GM12873 (cell line): ENCODE measurements around the gene CA5A.

ENCODE experiments used
- TF ChIP-seq, protein P1 (sequence below): IDR thresholded peaks from 2 replicates; pipeline ENCODE4 v1.5.1; 2012; ENCODE audit warnings: low read depth, mild to moderate bottlenecking, moderate library complexity, low read length, control low read depth; ENCODE audit not compliant: insufficient read depth; ENCODE audit errors: missing control alignments

The CA5A gene

DNA sequence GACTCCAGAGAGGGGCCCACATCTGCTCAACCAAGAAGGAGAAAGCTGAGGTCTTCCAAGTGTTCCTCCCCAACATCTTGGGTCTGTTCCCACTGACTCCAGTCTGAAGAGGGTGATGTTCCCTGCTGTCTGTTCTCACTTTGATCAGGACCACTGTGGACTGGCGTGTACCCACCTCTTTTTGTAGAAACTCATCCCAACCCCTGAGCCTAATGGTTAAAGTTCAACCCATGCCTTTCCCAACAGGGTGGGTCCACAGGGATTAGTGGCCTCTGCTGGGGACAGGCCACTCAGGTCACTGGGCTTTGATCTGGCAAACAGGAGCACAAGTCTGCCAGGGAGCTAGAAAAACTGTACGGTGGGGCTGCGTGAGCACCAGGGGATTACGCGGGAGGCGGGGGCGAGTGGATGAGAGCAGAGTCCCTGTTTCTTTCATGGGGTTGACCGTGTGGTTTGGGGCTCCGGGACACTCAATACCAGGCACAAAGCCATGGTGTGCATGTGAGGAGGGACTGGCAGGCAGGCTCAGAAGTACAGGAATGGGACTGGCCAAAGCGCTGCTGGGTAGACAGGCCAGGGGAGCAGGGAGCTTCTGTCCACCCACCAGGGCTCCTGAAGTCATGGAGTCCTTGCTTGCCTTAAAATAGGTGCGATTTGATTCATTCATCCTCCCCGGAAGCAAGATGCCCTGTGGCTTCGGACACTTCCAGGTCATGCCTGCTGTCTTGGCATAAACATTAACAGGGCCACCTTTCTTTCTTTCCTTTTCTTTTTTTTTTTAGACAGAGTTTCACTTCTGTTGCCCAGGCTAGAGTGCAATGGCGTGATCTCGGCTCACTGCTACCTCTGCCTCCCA, at the start of gene CA5A:
Gene CA5A, minus strand, starts transcription at position 155 of the 856 bp plus-strand sequence. Its CDS starts 79 bp downstream, at position 76.
- TF ChIP-seq, protein P1, sequence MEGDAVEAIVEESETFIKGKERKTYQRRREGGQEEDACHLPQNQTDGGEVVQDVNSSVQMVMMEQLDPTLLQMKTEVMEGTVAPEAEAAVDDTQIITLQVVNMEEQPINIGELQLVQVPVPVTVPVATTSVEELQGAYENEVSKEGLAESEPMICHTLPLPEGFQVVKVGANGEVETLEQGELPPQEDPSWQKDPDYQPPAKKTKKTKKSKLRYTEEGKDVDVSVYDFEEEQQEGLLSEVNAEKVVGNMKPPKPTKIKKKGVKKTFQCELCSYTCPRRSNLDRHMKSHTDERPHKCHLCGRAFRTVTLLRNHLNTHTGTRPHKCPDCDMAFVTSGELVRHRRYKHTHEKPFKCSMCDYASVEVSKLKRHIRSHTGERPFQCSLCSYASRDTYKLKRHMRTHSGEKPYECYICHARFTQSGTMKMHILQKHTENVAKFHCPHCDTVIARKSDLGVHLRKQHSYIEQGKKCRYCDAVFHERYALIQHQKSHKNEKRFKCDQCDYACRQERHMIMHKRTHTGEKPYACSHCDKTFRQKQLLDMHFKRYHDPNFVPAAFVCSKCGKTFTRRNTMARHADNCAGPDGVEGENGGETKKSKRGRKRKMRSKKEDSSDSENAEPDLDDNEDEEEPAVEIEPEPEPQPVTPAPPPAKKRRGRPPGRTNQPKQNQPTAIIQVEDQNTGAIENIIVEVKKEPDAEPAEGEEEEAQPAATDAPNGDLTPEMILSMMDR, result no peak

DNA sequence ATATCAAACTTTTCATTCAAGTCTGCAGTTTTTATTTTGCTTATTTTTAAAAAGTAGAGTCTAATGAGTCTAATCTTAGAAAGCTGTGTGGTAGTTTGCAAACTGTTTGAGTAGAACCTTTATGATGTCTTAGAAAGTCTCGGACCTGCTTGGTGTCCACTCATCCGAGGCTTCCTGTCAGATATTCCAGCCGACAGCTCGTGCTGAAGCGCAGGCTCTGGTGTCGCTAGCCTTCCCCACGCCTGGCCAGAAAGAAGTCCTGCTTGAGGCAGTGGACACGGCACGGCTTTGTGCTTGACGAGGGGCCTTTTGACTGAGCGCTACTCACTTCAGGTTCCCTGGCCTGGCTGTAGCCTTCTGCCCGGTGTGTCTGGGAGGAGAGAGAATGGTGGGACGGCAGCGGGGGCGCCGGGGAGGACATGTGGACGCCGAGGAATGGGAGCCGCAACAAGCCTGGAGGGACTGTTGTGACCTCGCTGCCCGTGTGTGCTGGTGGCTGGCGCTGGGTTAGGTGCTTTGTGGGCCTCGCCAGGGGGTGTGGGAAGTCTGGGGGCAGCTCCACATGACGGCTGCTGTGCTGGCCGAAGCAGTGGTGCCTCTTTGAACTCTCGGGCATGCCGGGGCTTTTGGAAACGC, 48.4 kb upstream of the CA5A start:
- TF ChIP-seq, protein P1, result no peak

DNA sequence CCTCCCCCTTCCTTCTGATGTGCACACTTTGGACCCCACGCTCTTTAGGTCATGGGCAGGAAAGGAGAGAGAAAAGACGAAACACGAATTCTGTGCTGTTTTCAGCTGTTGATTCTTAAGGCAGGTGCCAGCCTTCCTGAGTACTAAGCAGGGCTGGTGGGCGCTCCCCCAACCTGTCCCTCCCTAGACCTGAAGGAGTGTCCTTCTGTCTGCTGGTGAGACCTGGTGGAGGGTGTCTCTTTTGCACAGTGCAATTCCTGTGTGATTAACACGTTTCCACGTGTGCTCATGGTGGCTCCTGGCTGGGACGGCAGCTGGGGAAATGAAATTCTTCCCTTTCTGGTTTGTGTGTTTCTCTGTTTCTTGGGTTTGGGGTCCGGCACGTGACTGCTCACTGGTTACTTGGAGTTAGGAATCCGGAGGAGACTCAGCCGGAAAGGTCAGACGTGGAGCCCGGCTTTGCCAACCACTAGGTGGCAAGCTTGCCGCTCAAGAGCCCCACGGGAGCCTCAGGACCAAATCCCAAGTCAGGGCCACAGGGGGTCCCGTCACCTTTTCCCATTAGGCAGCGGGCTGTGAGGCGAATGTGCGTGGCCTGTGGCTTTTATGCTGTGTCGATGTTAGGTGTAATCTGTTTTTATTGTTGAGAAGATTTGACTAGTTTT, 46.9 kb upstream of the CA5A start:
- TF ChIP-seq, protein P1, result peak; percentile 34

DNA sequence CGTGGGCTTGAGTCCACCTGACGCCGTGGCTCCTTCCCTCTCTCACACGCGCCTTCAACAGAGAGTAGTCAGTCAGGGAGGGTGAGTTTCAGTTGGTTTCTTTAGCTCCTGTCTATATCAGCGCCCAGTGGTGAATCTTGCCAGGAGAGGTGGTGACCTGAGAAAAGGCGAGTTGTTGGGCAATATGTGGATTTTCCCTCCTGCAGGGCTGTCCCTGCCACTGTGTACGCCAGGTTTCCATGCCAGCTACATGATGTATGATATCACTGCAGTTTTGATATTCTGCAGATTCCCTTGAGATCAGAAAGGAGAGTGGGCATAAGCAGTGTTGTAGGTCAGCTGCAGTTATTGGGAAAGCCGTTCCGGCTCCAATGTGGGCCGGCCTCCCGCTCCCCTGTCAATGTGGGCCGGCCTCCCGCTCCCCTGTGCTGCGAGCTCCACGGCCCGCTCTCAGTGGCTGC, 46.3 kb upstream of the CA5A start:
- TF ChIP-seq, protein P1, result no peak

DNA sequence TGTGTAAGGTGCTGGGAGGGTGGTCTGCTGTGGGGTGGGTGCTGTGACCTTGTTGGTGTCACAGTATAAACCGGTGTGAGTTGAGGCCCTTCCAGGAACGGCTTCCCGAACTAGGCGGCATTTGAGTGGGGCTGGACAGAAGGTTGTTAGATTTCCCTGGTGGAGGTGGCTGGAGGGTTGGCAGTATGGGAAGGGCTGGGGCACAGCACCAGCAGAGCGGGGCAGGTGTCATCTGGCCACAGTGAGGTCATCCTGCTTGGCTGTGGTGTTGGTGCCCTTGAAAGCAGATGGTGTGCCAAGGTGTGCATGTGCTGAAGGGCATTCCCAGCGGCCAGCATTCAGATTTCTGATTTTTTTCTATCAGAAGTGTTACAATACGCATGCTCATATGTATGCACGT, 43.0 kb upstream of the CA5A start:
- TF ChIP-seq, protein P1, result no peak

DNA sequence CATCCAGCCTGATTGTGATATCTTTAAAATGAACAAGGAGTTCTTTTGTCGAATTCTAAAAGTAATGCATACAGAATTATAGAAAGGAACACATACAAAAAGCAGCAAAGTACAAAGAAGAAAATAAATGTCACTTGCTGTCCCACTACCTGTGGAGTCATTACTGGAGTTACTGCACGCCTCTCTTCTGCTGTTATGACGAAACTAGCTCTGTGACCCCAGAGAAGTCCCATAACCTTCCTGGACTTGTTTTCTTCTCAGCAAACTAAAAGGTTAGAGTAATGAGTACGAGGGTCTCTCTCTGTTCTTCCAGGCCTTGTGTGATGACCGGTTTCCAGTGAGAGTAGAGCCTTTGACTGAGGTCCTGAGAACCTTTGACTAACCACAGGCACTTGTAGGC, 41.8 kb upstream of the CA5A start:
- TF ChIP-seq, protein P1, result no peak

DNA sequence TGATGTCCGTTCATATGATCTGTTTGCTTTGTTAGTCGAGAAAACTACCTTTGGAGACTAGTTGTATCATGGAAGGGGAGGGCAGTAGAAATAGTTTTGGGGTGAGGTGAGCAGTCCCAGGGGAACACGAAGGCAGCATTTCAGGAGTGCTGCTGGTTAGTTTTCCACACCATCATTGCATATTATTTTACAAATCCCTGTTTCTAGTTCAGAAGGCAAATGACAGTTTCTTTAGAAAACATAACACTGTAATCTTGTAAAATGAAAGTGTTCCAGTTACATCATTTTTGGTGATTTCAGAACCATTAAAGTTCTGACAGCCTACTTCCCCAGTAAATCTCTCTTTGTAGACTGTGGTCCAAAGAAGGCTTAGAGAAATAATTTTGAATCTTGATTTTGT, 40.3 kb upstream of the CA5A start:
- TF ChIP-seq, protein P1, result no peak
